Activated T-helper 2 cell treated with anti-CD3 and anti-CD28 coated beads, Interferon-gamma antibody, Interleukin-2, Interleukin-4, amounts not matched to agents 10 μg/mL and 5 μg/mL and 100 μg/mL, durations not matched to agents 14 hours and 24 hours and 36 hours (primary cell): ENCODE data around the gene MAGEB16. TPM values are rescaled to one million over a fixed set of nuclear protein-coding genes. Genes with fewer than 3 reads are reported as not detected.

ENCODE experiments used
- DNase-seq: peaks from one replicate; pipeline ENCODE4 v3.0.0; 2021; ENCODE audit warnings: low spot score
- H3K27ac Mint-ChIP-seq: one replicate; pipeline ENCODE4 v1.8.0; 2021; ENCODE audit warnings: mixed read lengths
- H3K27me3 Mint-ChIP-seq: one replicate; pipeline ENCODE4 v1.8.0; 2021; ENCODE audit warnings: low read depth, mixed read lengths
- H3K36me3 Mint-ChIP-seq: one replicate; pipeline ENCODE4 v1.8.0; 2021; ENCODE audit warnings: low read depth, mixed read lengths
- H3K4me1 Mint-ChIP-seq: one replicate; pipeline ENCODE4 v1.8.0; 2021; ENCODE audit warnings: low read depth, mixed read lengths
- H3K4me3 Mint-ChIP-seq: one replicate; pipeline ENCODE4 v1.8.0; 2021; ENCODE audit warnings: low read depth, mild to moderate bottlenecking, moderate library complexity, mixed read lengths
- H3K9me3 Mint-ChIP-seq: one replicate; pipeline ENCODE4 v1.8.0; 2021; ENCODE audit warnings: mixed read lengths
- intact Hi-C: fragments of 100-400 bp; cut with micrococcal nuclease; formaldehyde crosslinking; loops from one replicate; pipeline ENCODE4 v1.15.1; 2023
- total RNA-seq: library from RNA; stranded (reverse); gene quantifications from 2 replicates; pipeline ENCODE4 v1.2.3, GENCODE V29; 2022

Gene MAGEB16
- not detected in 2 replicates for total RNA-seq

DNA sequence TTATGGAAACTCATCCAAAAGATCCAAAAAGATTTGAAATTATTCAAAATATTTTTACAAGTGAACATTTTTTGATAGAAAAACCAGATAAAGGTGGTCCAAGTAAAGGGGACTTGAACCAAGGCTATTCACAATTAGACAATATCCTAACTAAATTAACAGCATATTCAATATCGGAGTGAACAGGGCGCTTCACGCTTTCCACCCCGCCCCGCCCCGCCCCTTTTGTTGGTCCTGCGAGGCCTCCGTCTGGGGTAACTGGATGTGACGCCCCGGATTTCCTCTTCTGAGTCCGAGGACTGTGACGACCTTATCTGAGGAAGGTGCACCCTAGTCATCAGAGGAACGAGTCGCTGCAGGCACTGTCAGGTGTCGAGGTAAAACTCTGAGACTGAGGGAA is at the start of gene MAGEB16:
Gene MAGEB16, plus strand, starts transcription at position 301 of the 400 bp plus-strand sequence. CDS start 3,855 bp downstream, outside the sequence.
- Mint-ChIP-seq H3K4me3 (no peak within 1 kb of the TSS), H3K27me3 (no peaks in the 10 kb centered on the region), H3K36me3 (no peaks in the 10 kb centered on the region), H3K9me3 (no peaks in the 10 kb centered on the region), H3K27ac (no peak within 1 kb of the TSS), H3K4me1 (no peaks in the 10 kb centered on the region)
- DNase-seq: no peak
- intact Hi-C loops: no loop called here

DNA sequence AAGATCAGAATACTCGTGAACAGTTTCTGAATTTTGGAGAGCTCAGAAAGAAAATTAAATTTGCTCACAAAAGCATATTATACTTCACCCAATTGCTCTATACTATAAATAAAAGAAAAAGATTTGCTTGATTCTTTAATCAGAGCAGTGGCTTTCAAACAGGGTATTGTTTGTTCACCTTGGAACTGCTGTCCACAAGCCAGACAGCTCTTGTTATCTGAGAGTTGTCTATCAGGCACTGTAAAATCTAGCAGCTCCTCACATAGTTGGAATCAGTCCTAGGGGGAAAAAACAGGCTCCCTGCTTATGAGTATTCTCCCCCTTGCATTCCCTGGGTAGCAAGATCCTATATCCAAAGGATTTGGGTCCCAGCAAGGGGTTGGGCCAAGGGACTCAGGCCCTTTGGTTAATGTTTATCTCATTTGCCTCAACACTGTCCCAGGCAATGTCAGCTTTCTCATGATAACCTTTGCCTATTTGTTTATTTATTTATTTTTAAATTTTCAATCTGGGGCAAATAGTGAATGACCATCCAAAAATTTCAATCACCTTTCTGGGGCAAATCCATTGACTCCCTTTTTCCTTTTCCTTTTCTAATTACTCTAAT is 24.1 kb upstream of the MAGEB16 start:
- DNase-seq: no peak
- H3K27me3 Mint-ChIP-seq: no peaks in the 10 kb centered on the region
- H3K4me3 Mint-ChIP-seq: no peak overlapping the region
- no peaks in the 10 kb centered on the region for H3K36me3 Mint-ChIP-seq
- H3K27ac Mint-ChIP-seq: no peak overlapping the region
- intact Hi-C loops: no loop called here
- no peaks in the 10 kb centered on the region for H3K4me1 Mint-ChIP-seq
- no peaks in the 10 kb centered on the region for H3K9me3 Mint-ChIP-seq

DNA sequence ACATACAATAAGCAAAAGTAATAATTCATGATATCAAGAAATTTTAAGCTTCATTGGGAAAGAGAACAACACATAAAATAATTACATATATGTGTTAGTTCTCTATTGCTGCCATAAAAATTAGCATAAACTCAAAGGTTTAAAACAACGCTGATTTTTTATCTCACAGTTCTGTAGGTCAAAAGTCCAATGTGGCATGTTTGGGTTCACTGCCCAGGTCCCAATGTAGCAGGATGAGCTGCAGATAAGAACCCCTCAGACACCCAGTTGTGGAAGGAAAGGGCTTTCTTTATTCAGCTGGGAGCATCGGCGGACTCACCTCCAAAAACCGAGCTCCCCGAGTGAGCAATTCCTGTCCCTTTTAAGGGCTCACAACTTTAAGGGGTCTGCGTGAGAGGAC is 13.1 kb upstream of the MAGEB16 start:
- Mint-ChIP-seq H3K27me3 (no peaks in the 10 kb centered on the region), H3K27ac (no peak overlapping the region), H3K4me3 (no peak overlapping the region), H3K36me3 (no peaks in the 10 kb centered on the region), H3K9me3 (no peaks in the 10 kb centered on the region), H3K4me1 (no peaks in the 10 kb centered on the region)
- intact Hi-C loops: no loop called here
- DNase-seq: no peak

DNA sequence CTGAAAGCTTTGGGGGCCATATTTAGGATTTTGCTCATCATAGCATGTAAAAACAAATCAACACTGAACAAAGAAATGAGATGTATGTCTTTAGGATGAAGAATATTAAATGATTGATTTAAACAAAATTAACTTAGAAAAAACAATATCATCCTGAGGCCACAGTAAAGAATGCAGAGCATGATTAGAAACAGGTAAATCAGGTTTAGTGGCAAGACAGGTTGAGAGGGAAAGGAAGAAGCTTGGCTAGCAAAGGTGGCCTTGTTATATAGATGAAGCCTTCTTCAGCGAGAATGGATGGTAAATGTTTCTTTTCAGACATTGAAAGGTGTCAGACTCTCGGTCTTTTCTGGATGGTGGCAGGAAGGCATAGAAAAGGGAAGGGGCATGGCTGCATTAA is 11.9 kb upstream of the MAGEB16 start:
- H3K9me3 Mint-ChIP-seq: no peaks in the 10 kb centered on the region
- no peak for DNase-seq
- H3K27me3 Mint-ChIP-seq: no peaks in the 10 kb centered on the region
- intact Hi-C loops: no loop called here
- no peaks in the 10 kb centered on the region for H3K4me1 Mint-ChIP-seq
- H3K27ac Mint-ChIP-seq: no peak overlapping the region
- no peak overlapping the region for H3K4me3 Mint-ChIP-seq
- H3K36me3 Mint-ChIP-seq: no peaks in the 10 kb centered on the region

DNA sequence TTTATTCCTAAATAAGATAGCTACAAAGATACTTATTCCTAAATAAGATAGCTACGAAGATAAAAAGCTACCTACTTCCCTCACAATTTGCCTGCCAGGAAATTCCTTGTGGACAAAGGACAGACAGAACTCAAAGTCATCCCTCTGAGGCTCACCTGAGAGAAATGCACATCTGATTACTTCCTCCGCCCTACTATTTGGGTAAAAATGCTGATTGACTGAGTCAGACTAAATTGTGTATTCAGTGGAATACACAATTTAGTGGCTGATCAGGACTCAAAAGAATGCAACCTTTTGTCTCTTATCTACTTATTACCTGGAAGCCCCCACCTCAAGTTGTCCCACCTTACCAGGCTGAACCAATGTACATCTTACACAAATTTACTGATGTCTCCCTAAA is 10.3 kb upstream of the MAGEB16 start:
- Mint-ChIP-seq H3K27ac (no peak overlapping the region), H3K4me3 (no peak overlapping the region), H3K4me1 (no peaks in the 10 kb centered on the region), H3K27me3 (no peaks in the 10 kb centered on the region), H3K36me3 (no peaks in the 10 kb centered on the region), H3K9me3 (no peaks in the 10 kb centered on the region)
- no peak for DNase-seq
- intact Hi-C loops: no loop called here

DNA sequence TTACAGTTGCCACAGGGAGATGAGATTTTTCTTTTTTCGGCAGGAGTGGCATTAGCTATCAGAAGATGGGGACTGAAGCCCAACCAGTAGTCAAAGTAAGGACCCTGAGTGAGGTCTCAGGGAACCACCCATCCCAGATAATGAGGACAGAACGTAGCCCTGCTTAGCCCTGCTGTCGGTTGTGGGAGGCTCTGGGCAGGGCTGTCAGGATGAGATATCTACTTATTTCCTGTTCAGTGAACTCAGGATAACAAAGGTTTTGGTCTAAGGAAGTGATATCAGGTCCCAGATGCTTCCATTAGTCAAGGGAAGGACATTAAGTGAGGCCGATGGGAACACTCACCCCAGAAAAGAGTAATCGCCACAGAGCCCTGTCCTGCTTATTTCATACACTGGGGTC is 2.3 kb downstream of the MAGEB16 start:
- DNase-seq: no peak
- intact Hi-C loops: no loop called here
- Mint-ChIP-seq H3K4me1 (no peaks in the 10 kb centered on the region), H3K27ac (no peak overlapping the region), H3K9me3 (no peaks in the 10 kb centered on the region), H3K36me3 (no peaks in the 10 kb centered on the region), H3K4me3 (no peak overlapping the region), H3K27me3 (no peaks in the 10 kb centered on the region)

DNA sequence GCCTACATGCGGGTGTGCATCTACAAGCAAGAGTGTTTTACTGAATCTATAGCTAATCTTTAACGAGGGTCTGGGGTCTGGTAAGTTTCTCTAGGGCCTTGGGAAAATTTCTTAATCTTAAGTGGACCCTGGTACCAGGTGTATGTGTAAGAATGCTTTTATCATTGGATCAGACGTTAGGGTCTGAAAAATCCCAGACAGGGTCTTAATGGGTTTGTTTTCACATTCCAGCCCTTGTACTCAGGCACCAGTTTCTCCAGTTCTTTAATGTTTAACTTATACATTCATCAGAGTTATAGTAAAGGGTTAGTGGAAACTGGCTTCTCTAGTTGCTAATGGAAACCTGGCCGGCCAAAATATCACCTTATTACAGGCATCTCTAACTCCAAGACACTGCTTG is 11.6 kb downstream of the MAGEB16 start:
- no peak overlapping the region for H3K4me3 Mint-ChIP-seq
- DNase-seq: no peak
- H3K27me3 Mint-ChIP-seq: no peaks in the 10 kb centered on the region
- intact Hi-C loops: no loop called here
- no peaks in the 10 kb centered on the region for H3K36me3 Mint-ChIP-seq
- H3K9me3 Mint-ChIP-seq: peaks cover 5% of the 10 kb centered on the region
- H3K4me1 Mint-ChIP-seq: no peaks in the 10 kb centered on the region
- H3K27ac Mint-ChIP-seq: no peak overlapping the region

DNA sequence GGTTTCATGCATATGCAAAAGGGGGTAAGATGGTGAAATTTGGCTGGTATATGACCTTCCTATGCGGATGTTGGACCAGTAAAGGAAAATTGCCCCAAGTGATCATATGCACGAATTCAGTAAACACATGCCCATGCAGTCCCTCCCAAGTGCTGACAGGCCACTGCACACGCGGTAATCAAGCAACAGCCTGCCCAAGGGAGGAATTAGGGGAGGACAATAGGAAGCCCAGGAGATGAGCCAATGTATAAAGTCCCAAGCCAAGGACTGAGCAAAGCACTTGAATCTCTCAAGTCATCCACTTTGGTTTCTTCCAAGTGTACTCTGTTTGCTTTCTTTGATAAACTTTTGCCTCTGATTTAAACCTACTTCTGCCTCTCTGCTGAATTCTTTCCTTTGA is 21.1 kb downstream of the MAGEB16 start:
- Mint-ChIP-seq H3K4me3 (no peak overlapping the region), H3K4me1 (no peaks in the 10 kb centered on the region), H3K36me3 (no peaks in the 10 kb centered on the region), H3K9me3 (no peaks in the 10 kb centered on the region), H3K27ac (no peak overlapping the region), H3K27me3 (no peaks in the 10 kb centered on the region)
- DNase-seq: no peak
- intact Hi-C loops: no loop called here

DNA sequence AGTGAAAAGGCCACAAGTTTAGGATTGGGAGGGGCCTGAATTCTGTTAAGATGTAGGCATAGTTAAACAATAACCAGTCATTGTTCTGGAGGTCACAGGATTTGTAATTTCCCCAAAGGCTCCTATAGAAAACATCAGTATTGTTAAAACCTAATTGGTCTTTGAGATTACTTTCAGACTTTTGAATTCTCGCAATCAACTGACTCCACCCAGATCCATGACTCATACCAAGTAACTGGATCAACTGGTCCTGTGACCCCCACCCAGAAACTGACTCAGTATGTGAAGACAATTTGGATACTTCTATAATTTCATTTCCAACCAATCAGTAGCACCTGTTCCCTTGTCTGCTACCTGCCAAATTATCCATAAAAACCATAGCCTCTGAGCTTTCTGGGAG is 28.4 kb downstream of the MAGEB16 start:
- peaks cover 4% of the 10 kb centered on the region for H3K9me3 Mint-ChIP-seq
- H3K4me3 Mint-ChIP-seq: no peak overlapping the region
- DNase-seq: no peak
- H3K36me3 Mint-ChIP-seq: no peaks in the 10 kb centered on the region
- H3K27me3 Mint-ChIP-seq: no peaks in the 10 kb centered on the region
- intact Hi-C loops: no loop called here
- H3K27ac Mint-ChIP-seq: no peak overlapping the region
- no peaks in the 10 kb centered on the region for H3K4me1 Mint-ChIP-seq

DNA sequence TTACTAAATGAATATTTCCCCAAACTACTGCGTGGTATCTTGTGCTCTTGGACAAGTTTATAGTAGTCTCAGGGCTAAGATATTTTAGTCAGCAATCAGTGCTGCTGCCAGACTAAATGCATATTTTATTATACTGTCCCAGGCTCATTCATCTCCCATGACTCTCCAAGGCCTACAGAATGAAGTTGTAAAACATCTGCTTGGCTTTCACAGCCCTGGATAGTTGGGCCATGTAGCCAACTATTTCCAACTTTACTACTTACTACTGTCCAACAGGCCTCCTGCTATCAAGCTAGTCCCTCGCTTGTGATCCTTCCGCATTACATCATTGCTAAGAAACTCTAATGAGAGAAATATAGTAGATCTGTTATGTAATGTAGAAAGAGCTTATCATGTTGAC is 31.4 kb downstream of the MAGEB16 start:
- Mint-ChIP-seq H3K27ac (no peak overlapping the region), H3K9me3 (peaks cover 4% of the 10 kb centered on the region), H3K4me3 (no peak overlapping the region), H3K36me3 (no peaks in the 10 kb centered on the region), H3K4me1 (no peaks in the 10 kb centered on the region), H3K27me3 (no peaks in the 10 kb centered on the region)
- intact Hi-C loops: no loop called here
- DNase-seq: no peak

DNA sequence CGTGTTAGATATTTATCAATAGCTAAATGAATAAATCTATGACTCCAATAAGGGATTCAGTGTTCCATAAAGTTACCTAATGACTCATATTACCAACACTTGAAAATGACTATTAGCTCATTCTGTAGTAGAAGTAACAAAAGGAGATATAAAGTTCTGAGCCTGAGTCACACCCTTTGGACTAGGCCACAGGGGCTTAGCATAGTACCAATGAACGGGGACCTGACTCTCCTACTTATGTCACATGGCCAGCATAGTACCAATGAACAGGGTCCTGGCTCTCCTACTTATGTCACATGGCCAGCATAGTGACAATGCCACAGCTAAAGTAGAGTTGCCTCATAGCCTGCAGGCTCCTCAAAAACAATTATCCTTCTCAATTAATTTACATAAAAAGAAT is 43.7 kb downstream of the MAGEB16 start:
- H3K4me3 Mint-ChIP-seq: no peak overlapping the region
- H3K36me3 Mint-ChIP-seq: no peaks in the 10 kb centered on the region
- H3K27me3 Mint-ChIP-seq: no peaks in the 10 kb centered on the region
- intact Hi-C loops: no loop called here
- H3K9me3 Mint-ChIP-seq: peaks cover 5% of the 10 kb centered on the region
- no peaks in the 10 kb centered on the region for H3K4me1 Mint-ChIP-seq
- no peak overlapping the region for H3K27ac Mint-ChIP-seq
- no peak for DNase-seq

DNA sequence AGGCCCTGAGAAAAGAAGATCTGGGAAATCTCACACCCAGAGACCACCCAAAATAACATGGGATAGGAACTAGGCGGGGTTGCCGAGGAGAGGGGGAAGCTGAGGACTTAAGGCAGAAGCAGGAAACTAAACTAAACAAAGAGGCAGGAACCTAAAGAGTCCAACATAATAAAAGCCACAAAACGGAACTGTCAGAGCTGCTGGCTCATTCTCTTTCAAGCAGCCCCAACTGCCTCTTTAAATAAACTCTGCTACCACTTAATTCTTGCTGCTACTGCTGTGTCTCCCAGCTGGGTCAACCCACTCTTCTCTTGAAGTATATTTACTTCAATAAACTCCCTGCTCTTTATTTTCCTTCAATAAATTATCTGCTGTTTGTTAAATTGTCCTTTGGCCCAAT is 44.5 kb downstream of the MAGEB16 start:
- no peaks in the 10 kb centered on the region for H3K27me3 Mint-ChIP-seq
- no peak for DNase-seq
- H3K4me3 Mint-ChIP-seq: no peak overlapping the region
- no peak overlapping the region for H3K27ac Mint-ChIP-seq
- intact Hi-C loops: no loop called here
- H3K4me1 Mint-ChIP-seq: no peaks in the 10 kb centered on the region
- H3K36me3 Mint-ChIP-seq: no peaks in the 10 kb centered on the region
- H3K9me3 Mint-ChIP-seq: peaks cover 5% of the 10 kb centered on the region

DNA sequence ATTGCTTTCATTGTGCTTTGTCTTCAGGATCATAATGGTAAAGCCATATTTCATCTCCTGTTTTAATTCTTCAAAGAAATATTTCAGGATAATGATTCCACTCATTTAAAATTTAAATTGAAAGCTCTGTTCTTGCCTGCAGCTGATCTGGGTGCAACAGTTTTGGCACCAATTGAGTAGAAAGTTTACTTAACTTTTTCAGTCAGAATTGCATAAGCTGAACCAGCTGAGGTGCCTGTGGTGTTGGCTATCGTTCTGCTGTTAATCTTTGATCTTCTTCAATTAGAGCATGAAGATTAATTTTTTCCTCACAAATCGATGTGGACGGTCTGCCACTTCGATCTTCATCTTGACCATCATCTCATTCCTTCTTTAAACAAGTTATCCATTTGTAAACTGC is 49.6 kb downstream of the MAGEB16 start:
- no peaks in the 10 kb centered on the region for H3K9me3 Mint-ChIP-seq
- H3K4me3 Mint-ChIP-seq: no peak overlapping the region
- DNase-seq: no peak
- H3K4me1 Mint-ChIP-seq: no peaks in the 10 kb centered on the region
- H3K27ac Mint-ChIP-seq: no peak overlapping the region
- H3K27me3 Mint-ChIP-seq: no peaks in the 10 kb centered on the region
- no peaks in the 10 kb centered on the region for H3K36me3 Mint-ChIP-seq
- intact Hi-C loops: no loop called here
